Natural killer cell treated with Interleukin-12 subunit alpha and Interleukin-12 subunit beta and Interleukin-15 and Interleukin-18, amount 100 ng/mL, for 72 hours (primary cell): Measurements from ENCODE around the gene TMC7. TPM values are rescaled to one million over a fixed set of nuclear protein-coding genes. Genes with fewer than 3 reads are reported as not detected.
"Not testable (repeated sequence)": the region's sequence is repeated elsewhere in the genome, so short reads cannot be mapped to it uniquely, and the experiment has no call there.

Experiments
- ATAC-seq, 2 donors: fragments of 150-1000 bp; cut with Tn5 transposase in 1 of 2; sonication (Bioruptor Pico), chemical (Tn5 transposase) in 1 of 2; 2 replicates each; pipeline ENCODE4 v1.10.0; 2021
- DNase-seq: peaks from one replicate; pipeline ENCODE4 v3.0.0; 2022; ENCODE audit warnings: low spot score
- H3K27ac Mint-ChIP-seq, 2 donors: 1 replicate in 1 of 2; 2 replicates in 1 of 2; pipeline ENCODE4 v1.8.0; 2022; ENCODE audit warnings: mixed read lengths in 2 of 2, mild to moderate bottlenecking in 1 of 2, moderate library complexity in 1 of 2
- H3K27me3 Mint-ChIP-seq, 2 donors: 1 replicate in 1 of 2; 2 replicates in 1 of 2; pipeline ENCODE4 v1.8.0; 2022; ENCODE audit warnings: mixed read lengths in 2 of 2
- H3K36me3 Mint-ChIP-seq: one replicate; pipeline ENCODE4 v1.8.0; 2022; ENCODE audit warnings: mixed read lengths
- H3K4me1 Mint-ChIP-seq, 2 donors: 1 replicate in 1 of 2; 2 replicates in 1 of 2; pipeline ENCODE4 v1.8.0; 2022; ENCODE audit warnings: low read depth in 2 of 2, mixed read lengths in 2 of 2, mild to moderate bottlenecking in 1 of 2
- H3K4me3 Mint-ChIP-seq: one replicate; pipeline ENCODE4 v1.8.0; 2022; ENCODE audit warnings: mixed read lengths
- H3K9me3 Mint-ChIP-seq: 2 replicates; pipeline ENCODE4 v1.8.0; 2022; ENCODE audit warnings: mixed read lengths
- total RNA-seq, 2 donors: library from RNA; stranded (reverse); gene quantifications; one replicate each; pipeline ENCODE4 v1.2.3, GENCODE V29; 2022

TMC7 gene
- total RNA-seq, 2 donors from 2014 or later, result not detected

DNA sequence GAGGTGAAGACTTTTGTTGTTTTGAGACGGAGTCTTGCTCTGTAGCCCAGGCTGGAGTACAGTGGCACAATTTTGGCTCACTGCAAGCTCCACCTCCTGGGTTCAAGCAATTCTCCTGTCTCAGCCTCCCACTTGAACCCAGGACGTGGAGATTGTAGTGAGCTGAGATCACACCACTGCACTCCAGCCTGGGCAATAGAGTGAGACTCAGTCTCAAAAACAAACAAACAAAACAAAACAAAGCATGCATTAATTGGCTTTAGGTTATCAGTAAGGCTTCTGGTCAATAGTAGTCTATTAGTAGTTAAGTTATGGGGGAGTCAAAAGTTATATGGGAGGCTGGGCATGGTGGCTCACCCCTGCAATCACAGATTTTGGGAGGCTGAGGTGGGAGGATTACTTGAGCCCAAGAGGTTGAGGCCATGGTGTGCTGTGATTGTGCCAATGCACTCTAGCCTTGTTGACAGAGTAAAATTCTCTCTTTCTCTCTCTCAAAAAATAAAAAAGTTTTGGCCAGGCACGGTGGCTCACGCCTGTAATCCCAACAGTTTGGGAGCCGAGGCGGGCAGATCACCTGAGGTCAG is 27.0 kb upstream of the TMC7 start:
- Mint-ChIP-seq H3K4me3 (peak overlapping the region; percentile 37), H3K27ac (peak overlapping the region in 1 of 2 donors; percentile 20)
- not testable (repeated sequence) for H3K27me3 Mint-ChIP-seq, H3K36me3 Mint-ChIP-seq, H3K4me1 Mint-ChIP-seq, DNase-seq, ATAC-seq, H3K9me3 Mint-ChIP-seq

DNA sequence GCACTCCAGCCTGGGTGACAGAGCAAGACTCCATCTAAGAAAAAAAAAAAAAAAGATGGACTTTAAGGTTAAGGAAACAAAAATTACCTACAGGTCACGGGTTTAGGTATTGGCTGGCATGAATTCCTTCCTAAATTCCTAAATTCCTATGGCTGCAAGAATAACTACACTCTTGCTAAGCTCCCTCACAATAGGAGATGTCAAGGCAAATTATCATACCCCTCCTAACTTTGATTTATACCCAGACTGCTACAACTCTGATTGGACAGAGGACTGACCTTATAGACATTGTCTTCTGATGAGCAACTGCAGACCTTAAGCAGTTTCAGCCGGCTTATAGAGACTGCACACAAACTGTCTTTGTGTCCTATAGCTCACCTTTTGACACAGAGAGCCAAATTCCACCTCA is 25.1 kb upstream of the TMC7 start:
- Mint-ChIP-seq H3K27me3 (peaks cover 0 to 3% of the 10 kb centered on the region in 2 donors), H3K4me1 (no peaks in the 10 kb centered on the region), H3K36me3 (no peaks in the 10 kb centered on the region), H3K9me3 (no peaks in the 10 kb centered on the region), H3K27ac (no peak overlapping the region), H3K4me3 (no peak overlapping the region)
- ATAC-seq, result no peak
- no peak for DNase-seq

DNA sequence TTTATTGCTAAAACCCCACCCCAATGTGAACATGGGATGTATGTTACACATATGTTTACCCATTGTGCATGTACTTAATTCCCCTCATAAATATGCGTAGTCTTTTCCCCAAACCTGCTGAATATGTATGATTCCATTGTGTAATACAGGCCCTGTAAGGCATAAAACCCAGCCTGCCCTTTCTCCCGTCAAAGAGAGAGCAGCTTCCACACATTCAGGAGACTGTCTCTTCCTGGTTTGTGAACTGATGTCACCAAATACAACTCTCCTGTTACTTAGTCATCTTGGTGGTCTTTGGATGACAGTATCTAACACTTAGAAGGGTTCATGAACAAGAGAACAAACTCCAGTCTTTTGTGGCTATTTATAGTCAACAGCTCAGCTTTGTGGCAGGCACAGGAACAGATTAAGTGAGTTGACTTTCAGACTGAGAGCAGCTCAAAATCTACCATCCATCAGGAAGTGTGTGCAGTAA is 24.7 kb upstream of the TMC7 start:
- ATAC-seq, result peak in 1 of 2 donors; percentile 31
- peaks cover 0 to 3% of the 10 kb centered on the region in 2 donors for H3K27me3 Mint-ChIP-seq
- no peaks in the 10 kb centered on the region for H3K36me3 Mint-ChIP-seq
- no peak overlapping the region for H3K4me3 Mint-ChIP-seq
- H3K9me3 Mint-ChIP-seq, result no peaks in the 10 kb centered on the region
- no peak for DNase-seq
- H3K4me1 Mint-ChIP-seq, result no peaks in the 10 kb centered on the region
- no peak overlapping the region for H3K27ac Mint-ChIP-seq

DNA sequence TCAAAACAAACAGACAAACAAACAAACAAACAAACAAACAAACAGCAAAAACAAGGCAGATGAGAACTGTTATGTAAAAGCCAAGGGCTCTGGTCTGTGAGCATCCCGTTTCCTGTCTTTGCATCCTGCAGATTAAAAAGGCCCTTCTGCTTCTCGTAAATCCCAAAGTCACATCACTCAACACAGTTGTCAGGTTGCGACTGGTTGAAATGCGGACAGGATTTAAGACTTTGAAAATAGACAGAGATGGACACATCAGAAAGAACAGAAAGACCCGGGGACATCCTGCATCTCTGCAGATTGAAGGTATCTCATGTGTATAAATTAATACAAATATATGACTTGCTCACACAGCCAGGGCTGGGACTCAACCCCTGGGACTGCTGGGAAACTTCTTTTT is 18.2 kb upstream of the TMC7 start:
- Mint-ChIP-seq H3K36me3 (no peaks in the 10 kb centered on the region), H3K9me3 (no peaks in the 10 kb centered on the region), H3K4me1 (peaks cover 4 to 7% of the 10 kb centered on the region in 2 donors), H3K4me3 (no peak overlapping the region), H3K27me3 (peaks cover 0 to 2% of the 10 kb centered on the region in 2 donors), H3K27ac (no peak overlapping the region)
- no peak for ATAC-seq
- DNase-seq, result no peak

DNA sequence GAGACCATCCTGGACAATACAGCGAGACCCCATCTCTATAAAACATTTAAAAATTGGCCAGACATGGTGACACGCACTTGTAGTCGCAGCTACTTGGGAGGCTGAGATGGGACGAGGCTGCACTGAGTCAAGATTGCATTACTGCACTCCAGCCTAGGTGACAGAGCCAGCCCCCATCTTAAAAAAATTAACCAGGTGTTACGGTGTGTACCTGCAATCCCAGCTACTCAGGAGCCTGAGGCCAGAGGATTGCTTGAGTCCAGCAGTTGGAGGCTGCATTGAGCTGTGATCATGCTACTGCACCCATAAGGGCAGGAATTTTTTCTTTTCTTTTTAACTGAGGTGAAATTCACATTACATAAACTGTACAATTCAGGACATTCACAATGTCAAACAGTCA is 16.9 kb upstream of the TMC7 start:
- Mint-ChIP-seq H3K27me3 (peaks cover 0 to 2% of the 10 kb centered on the region in 2 donors), H3K27ac (no peak overlapping the region), H3K4me1 (peaks cover 4 to 7% of the 10 kb centered on the region in 2 donors), H3K9me3 (no peaks in the 10 kb centered on the region), H3K4me3 (no peak overlapping the region), H3K36me3 (no peaks in the 10 kb centered on the region)
- DNase-seq (no peak), ATAC-seq (no peak)

DNA sequence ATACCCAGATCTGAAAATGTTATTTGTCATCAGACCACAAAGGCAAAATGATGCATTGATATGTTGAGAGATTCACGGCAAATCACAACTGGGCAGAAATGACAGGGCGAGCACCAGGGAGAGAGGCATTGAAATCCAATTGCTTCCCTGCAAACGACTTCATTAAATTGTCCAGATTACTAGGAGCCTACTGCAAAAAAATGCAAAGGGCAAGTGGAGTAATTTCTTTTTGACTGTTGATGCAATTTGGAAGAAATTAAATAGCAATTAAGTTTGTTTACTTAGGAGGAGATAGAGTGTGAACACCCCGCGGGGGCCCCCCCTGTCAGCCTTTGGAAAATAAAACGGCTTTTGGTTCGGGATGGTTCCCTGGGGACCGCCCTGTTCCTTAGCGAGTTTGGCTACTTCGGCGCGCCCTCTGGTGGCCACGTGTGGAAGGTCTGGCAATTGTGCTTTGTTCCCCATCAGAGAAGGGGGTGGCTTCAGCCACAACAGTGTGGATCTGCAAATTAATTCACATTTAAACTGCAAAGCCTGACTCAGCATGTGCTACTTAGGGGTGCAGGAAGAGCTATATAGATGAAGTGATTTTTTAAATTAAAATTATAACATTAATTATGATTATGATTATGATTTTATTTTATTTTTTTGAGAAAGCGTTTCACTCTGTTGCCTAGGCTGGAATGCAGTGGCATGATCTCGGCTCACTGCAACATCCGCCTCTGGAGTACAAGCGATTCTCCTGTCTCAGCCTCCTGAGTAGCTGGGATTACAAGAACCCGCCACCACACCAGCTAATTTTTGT is 14.5 kb upstream of the TMC7 start:
- Mint-ChIP-seq H3K9me3 (no peaks in the 10 kb centered on the region), H3K27me3 (peaks cover 0 to 4% of the 10 kb centered on the region in 2 donors), H3K4me1 (peaks cover 4 to 7% of the 10 kb centered on the region in 2 donors), H3K4me3 (peak overlapping the region; percentile 7), H3K36me3 (no peaks in the 10 kb centered on the region), H3K27ac (no peak overlapping the region)
- ATAC-seq, result peak; percentile 83 to 85
- DNase-seq, result peak; percentile 88

DNA sequence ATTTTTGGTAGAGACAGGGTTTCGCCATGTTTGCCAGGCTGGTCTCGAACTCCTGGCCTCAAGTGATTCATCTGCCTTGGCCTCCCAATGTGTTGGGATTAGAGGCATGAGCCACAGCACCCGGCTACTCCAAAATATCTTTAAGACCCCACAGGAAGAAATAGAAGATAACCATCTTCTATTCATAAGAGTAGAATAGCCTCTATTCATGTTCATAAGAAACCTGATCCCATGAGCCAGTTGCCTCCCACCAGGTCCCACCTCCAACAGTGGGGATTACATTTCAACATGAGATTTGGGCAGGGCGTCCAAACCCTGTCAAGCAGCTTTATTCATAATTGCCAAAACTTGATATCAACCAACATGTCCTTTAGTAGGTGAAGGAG is 13.9 kb upstream of the TMC7 start:
- peaks cover 4 to 7% of the 10 kb centered on the region in 2 donors for H3K4me1 Mint-ChIP-seq
- H3K27me3 Mint-ChIP-seq, result peaks cover under 1 to 4% of the 10 kb centered on the region in 2 donors
- ATAC-seq (no peak), DNase-seq (no peak)
- no peak overlapping the region for H3K4me3 Mint-ChIP-seq
- no peaks in the 10 kb centered on the region for H3K9me3 Mint-ChIP-seq
- H3K27ac Mint-ChIP-seq, result no peak overlapping the region
- H3K36me3 Mint-ChIP-seq, result no peaks in the 10 kb centered on the region

DNA sequence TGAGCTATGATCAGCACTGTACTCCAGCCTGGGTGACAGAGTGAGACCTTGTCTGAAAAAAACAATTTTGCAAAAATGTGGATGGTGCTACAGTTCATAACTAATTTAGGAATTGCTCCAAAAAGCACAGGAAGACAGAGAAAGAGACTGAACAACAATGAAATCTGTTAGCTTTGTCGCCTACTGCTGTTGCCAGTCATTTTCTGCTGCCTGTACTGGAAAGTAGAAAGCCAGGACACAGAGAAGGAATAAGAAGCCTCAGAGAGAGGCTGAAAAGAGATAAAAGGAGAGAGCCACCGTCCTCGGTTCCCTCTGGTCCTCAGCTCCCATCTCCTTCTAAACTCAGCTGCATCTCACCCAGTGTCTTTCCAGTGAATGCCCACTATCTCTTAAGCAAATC is 8.6 kb upstream of the TMC7 start:
- DNase-seq, result no peak
- H3K4me3 Mint-ChIP-seq, result no peak overlapping the region
- H3K36me3 Mint-ChIP-seq, result no peaks in the 10 kb centered on the region
- ATAC-seq, result no peak
- H3K9me3 Mint-ChIP-seq, result no peaks in the 10 kb centered on the region
- H3K27me3 Mint-ChIP-seq, result peaks cover 22% of the 10 kb centered on the region in 2 donors
- H3K27ac Mint-ChIP-seq, result no peak overlapping the region
- H3K4me1 Mint-ChIP-seq, result no peaks in the 10 kb centered on the region

DNA sequence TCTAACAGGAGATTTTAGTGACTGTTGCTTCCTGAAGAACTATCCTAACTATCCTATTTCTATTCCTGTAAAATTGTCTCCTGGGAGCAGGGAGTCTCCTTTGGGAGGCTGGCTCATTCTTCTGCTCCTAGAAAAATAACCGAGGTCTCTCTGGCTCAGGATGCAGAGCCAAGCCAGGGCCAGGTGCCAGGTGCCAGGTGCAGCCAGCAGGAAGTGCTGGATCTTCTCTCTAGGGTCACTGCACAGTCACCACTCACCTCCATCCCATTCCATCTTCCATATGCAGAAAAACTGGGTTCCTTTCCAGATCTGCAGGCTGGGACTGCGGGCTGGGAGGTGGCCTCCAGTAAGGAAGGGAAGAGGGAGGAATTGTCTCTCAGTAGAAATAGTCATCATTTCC is 3.8 kb upstream of the TMC7 start:
- Mint-ChIP-seq H3K27me3 (peaks cover 26 to 27% of the 10 kb centered on the region in 2 donors), H3K4me3 (no peak overlapping the region), H3K9me3 (no peaks in the 10 kb centered on the region), H3K4me1 (no peaks in the 10 kb centered on the region), H3K27ac (no peak overlapping the region), H3K36me3 (no peaks in the 10 kb centered on the region)
- DNase-seq, result no peak
- no peak for ATAC-seq

DNA sequence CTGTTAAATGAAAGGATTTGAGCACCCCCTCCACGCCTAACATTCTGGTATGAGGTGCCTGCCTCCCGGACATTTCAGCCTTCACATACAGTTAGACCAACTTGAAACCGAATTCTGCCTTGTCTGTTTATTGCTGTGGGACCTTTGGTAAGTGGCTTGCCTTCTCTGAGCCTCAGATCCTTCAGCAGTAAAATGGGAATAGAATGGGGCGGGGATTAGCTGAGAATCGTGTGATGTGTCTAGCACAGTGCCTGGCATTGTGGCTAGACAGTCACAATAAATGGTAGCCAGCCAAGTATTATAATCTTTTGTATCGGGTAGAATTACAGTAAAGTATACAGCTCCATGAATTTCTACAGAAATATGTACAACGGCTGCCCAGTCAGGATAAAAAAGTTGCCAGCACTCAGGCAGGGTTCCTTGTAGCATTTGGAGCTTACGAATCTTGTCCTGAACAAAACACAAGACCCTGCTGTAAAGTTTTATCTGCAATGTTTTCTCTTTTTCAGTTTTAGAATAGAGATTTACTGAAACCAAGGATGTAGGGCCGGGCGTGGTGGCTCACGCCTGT is 786 bp downstream of the TMC7 start:
- H3K27me3 Mint-ChIP-seq, result peaks cover 12 to 16% of the 10 kb centered on the region in 2 donors
- no peak overlapping the region for H3K27ac Mint-ChIP-seq
- no peaks in the 10 kb centered on the region for H3K9me3 Mint-ChIP-seq
- ATAC-seq, result no peak
- H3K36me3 Mint-ChIP-seq, result no peaks in the 10 kb centered on the region
- no peak overlapping the region for H3K4me3 Mint-ChIP-seq
- no peak for DNase-seq
- no peaks in the 10 kb centered on the region for H3K4me1 Mint-ChIP-seq

DNA sequence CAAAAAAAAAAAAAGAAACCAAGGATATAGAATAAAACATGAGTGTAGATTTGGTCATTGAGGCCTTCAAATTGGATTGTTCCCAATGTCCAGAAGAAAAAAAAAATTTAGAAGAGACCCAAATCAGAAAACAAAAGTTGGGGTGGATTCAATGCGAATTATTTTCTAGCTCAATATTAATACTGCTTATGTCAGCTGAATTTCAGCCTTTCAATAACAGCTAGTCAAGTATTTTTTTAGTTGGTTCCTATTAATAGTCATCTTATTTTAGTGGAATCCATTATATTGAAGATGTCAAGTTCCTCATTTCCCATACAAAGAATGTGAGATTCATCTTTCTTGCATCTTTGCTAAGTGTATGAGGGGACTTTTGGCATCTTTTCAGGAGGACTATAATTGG is 1.5 kb downstream of the TMC7 start:
- not testable (repeated sequence) for H3K9me3 Mint-ChIP-seq, ATAC-seq, H3K4me3 Mint-ChIP-seq, DNase-seq, H3K27ac Mint-ChIP-seq, H3K36me3 Mint-ChIP-seq, H3K4me1 Mint-ChIP-seq
- peaks cover 5 to 10% of the 10 kb centered on the region in 2 donors for H3K27me3 Mint-ChIP-seq

DNA sequence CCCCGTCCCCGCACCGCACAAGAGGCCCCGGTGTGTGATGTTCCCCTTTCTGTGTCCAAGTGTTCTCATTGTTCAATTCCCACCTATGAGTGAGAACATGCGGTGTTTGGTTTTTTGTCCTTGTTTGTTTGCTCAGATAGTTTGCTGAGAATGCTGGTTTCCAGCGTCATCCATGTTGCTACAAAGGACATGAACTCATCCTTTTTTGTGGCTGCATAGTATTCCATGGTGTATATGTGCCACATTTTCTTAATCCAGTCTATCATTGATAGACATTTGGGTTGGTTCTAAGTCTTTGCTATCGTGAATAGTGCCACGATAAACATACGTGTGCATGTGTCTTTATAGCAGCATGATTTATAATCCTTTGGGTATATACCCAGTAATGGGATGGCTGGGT is 8.0 kb downstream of the TMC7 start:
- H3K27me3 Mint-ChIP-seq, result peaks cover 7 to 12% of the 10 kb centered on the region in 2 donors
- H3K4me1 Mint-ChIP-seq, ATAC-seq, DNase-seq, H3K4me3 Mint-ChIP-seq, H3K36me3 Mint-ChIP-seq, H3K9me3 Mint-ChIP-seq, H3K27ac Mint-ChIP-seq: not testable (repeated sequence)

DNA sequence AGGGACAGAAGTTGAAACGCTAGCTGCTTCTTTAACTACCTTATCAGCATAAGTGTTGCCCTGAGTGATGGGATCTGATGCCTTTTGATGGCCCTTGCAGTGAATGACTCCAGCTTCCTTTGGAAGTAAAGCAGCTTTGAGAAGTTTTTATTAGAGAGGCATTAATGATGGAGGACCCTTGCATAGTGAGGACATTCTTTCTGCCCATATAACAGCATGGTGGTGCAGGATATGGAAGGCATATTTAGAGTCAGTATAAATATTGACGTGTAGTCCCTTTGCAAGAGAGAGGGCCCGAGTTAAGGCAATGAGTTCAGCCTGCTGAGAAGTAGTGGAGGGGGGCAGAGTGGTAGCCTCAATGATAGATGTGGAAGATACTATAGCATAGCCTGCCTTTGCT is 9.8 kb downstream of the TMC7 start:
- H3K4me3 Mint-ChIP-seq, H3K4me1 Mint-ChIP-seq, DNase-seq, H3K36me3 Mint-ChIP-seq, ATAC-seq, H3K27ac Mint-ChIP-seq, H3K9me3 Mint-ChIP-seq: not testable (repeated sequence)
- H3K27me3 Mint-ChIP-seq, result peaks cover 6 to 13% of the 10 kb centered on the region in 2 donors

DNA sequence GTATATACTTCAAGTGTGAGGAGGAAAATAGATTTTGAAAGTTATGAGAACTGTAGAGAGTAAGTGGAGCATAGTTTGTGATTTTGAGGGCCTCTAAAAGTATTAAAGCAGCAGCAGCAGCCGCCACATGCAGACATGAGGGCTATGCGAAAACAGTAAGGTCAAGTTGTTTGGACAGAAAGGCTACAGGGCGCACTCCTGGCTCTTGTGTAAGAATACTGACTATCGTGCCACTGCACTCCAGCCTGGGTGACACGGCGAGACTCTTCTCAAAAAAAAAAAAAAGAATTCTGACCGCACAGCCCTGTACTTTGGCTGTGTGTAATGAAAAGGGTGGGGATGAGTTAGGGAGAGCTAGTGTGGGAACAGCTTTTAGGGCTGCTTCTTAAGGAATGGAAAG is 10.4 kb downstream of the TMC7 start:
- H3K4me1 Mint-ChIP-seq, H3K36me3 Mint-ChIP-seq, H3K27ac Mint-ChIP-seq, DNase-seq, H3K9me3 Mint-ChIP-seq, H3K4me3 Mint-ChIP-seq, ATAC-seq: not testable (repeated sequence)
- H3K27me3 Mint-ChIP-seq, result peaks cover 6 to 13% of the 10 kb centered on the region in 2 donors
